ENCODE measurements around the gene IFI35. TPM values are rescaled to one million over a fixed set of nuclear protein-coding genes. Genes with fewer than 3 reads are reported as not detected.
"Not testable (repeated sequence)": the region's sequence is repeated elsewhere in the genome, so short reads cannot be mapped to it uniquely, and the experiment has no call there.

IFI35 gene
- total RNA-seq, 4 donors from 2014 or later, result 5.9 to 24.4 (median 13.6) TPM

- intact Hi-C loops (cut with DNase I), result no loop called here
- Histone ChIP-seq H3K4me3 (no peak overlapping the region), H3K4me1 (no peaks in the 10 kb centered on the region), H3K27me3 (no peaks in the 10 kb centered on the region), H3K9me3 (no peaks in the 10 kb centered on the region), H3K27ac (no peak overlapping the region), H3K36me3 (no peaks in the 10 kb centered on the region)
- no peak for DNase-seq
- TF ChIP-seq POLR2A (IDR thresholded peaks at IDR 0.05) (no peak), CTCF (IDR thresholded peaks at IDR 0.05) (no peak)
- WGBS, 2 donors, result 78% methylated on average over 5 of the region's 5 CpGs; no CpG with 5 or more reads in 1 of the 2 donors
Measured at GRCh38 chr17:42971589-42971988, 35.0 kb upstream of the IFI35 start.

- not testable (repeated sequence) for H3K27ac ChIP-seq
Measured at GRCh38 chr17:42973323-42973722, 33.3 kb upstream of the IFI35 start.

DNA sequence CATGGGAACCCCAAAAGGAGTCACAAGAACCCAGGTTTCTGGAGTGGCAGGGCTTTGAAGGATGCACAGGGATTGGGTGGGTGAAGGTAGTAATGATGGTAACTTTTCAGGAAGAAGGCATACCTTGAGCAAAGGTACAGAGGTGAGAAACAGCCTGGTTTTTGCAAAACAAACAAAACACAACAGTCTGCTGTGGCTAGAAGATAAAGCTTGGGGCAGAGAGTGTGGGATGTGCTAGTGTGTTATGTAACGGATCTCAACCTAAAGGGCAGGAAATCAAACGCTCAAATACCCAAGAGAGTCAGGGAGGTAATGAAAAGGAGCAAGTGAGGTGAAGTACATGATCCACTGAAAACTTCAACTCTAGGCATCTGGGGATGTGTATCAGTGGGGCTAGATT is 31.3 kb upstream of the IFI35 start:
- no peaks in the 10 kb centered on the region for H3K9me3 ChIP-seq
- no peak for DNase-seq
- no peaks in the 10 kb centered on the region for H3K36me3 ChIP-seq
- WGBS, 2 donors, result 41 to 42% methylated on average over 2 of the region's 2 CpGs
- intact Hi-C loops (cut with DNase I), result no loop called here
- H3K4me3 ChIP-seq, result no peak overlapping the region
- TF ChIP-seq POLR2A (IDR thresholded peaks at IDR 0.05) (no peak), CTCF (IDR thresholded peaks at IDR 0.05) (no peak)
- peaks cover 3 to 13% (median 8%) of the 10 kb centered on the region in 3 donors for H3K4me1 ChIP-seq
- H3K27ac ChIP-seq, result no peak overlapping the region
- no peaks in the 10 kb centered on the region for H3K27me3 ChIP-seq

More at GRCh38 chr17:42973323-42973722, 33.3 kb upstream of the IFI35 start:
- H3K27me3 ChIP-seq; H3K4me1 ChIP-seq; H3K36me3 ChIP-seq; H3K9me3 ChIP-seq; H3K4me3 ChIP-seq; intact Hi-C loops (cut with DNase I); DNase-seq: not testable (repeated sequence)
- WGBS, 2 donors, result no CpG with 5 or more reads among the region's 18 CpGs

DNA sequence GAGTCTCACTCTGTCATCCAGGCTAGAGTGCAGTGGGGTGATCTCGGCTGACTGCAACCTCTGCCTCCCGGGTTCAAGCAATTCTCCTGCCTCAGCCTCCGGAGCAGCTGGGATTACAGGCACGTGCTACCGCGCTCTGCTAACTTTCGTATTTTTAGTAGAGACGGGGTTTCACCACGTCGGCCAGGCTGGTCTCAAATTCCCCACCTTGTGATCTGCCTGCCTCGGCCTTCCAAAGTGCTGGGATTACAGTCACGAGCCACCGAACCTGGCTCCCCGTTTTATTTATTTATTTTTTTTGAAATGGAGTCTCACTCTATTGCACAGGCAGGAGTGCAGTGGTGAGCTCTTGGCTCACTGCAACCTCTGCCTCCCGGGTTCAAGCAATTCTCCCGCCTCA is 30.9 kb upstream of the IFI35 start:
- 87 to 90% methylated on average over 13 to 16 of the region's 16 CpGs for WGBS, 2 donors
- H3K4me3 ChIP-seq; H3K36me3 ChIP-seq; intact Hi-C loops (cut with DNase I); H3K27me3 ChIP-seq; H3K9me3 ChIP-seq; H3K27ac ChIP-seq; DNase-seq: not testable (repeated sequence)
- peaks cover 3 to 13% (median 8%) of the 10 kb centered on the region in 3 donors for H3K4me1 ChIP-seq

DNA sequence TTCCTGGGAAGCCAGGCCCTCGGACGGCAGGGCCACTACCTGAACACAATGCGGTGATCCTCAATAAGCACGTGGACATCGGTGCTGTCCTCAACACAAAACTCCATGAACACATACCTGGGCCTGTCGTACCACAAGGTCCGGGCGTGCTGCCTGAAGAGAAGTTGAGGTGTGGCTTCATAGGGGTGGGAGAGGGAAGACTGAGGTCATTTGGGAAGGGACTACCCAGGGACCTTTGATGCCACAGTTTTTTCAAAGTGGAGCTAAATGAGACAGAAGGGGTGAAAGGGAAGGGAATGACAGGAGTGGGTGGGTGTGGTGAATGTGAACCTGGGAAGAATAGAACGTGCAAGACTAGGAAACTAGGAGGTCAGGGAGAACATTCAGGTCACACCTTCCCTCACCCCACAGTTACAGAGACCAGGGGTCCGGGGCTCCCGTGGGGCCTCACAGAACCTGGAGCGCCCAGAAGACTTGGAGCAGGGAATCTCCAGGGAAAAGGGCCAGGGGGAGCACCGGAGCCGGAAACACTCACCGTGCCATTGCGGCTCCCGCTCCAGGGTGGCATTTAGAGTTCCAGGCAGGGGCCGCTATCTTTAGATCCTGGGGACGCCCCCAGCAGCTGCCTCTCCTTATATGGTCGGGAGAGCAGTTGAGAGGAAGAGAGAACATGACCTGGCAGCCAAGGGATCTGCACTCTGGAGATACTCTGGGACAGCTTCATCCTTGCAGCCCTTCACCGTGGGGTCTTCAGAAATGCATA is 26.9 kb upstream of the IFI35 start, which contains the start of gene PTGES3L:
Gene PTGES3L, minus strand, starts transcription at position 570 of the 763 bp plus-strand sequence. Its CDS starts 27 bp downstream, at position 543.
- H3K4me1 ChIP-seq, result peaks cover 9 to 45% (median 19%) of the 10 kb centered on the region in 3 donors
- peaks cover 0 to under 1% (median 0%) of the 10 kb centered on the region in 3 donors for H3K36me3 ChIP-seq
- intact Hi-C loops (cut with DNase I), result no loop called here
- TF ChIP-seq CTCF (IDR thresholded peaks at IDR 0.05), result no peak
- TF ChIP-seq POLR2A (IDR thresholded peaks at IDR 0.05), result no peak
- peak within 1 kb of the TSS; percentile 70 to 97 (median 88) for H3K4me3 ChIP-seq
- no peak for DNase-seq
- 38 to 71% methylated on average over 11 to 16 of the region's 21 CpGs for WGBS, 2 donors
- no peaks in the 10 kb centered on the region for H3K27me3 ChIP-seq
- H3K9me3 ChIP-seq, result no peaks in the 10 kb centered on the region
- H3K27ac ChIP-seq, result peak within 1 kb of the TSS; percentile 82 to 95 (median 87)

DNA sequence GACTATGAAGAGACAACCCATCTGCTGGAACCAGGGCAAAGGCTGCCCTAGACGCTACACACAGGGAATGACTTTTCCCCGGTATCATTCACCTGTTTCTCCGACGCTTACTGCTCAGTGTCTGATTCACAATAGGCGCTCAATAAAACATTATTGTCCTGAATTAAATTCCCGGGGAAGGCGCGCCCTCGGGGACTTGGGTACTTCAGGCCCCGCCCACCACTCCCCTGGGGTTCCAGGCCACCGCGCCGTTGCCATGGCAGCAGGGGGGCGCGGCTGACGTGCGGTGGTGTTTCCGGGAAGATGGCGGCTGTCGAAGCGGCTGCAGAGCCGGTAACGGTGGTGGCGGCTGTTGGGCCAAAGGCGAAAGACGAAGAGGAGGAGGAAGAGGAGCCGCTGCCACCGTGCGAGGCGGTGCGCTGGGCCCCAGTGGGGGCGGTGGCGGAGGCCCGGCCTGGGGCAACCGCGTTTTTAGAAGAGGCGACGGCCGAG is 26.3 kb upstream of the IFI35 start, which contains the start of gene RUNDC1:
Gene RUNDC1, plus strand, starts transcription at position 292 of the 492 bp plus-strand sequence. Its CDS starts 12 bp downstream, at position 304.
- Histone ChIP-seq H3K9me3 (no peaks in the 10 kb centered on the region), H3K27ac (peak within 1 kb of the TSS; percentile 82 to 95 (median 87)), H3K27me3 (no peaks in the 10 kb centered on the region), H3K4me1 (peaks cover 9 to 49% (median 19%) of the 10 kb centered on the region in 3 donors), H3K36me3 (peaks cover 0 to 7% (median 4%) of the 10 kb centered on the region in 3 donors), H3K4me3 (peak within 1 kb of the TSS; percentile 70 to 97 (median 88))
- 0% methylated on average over 5 to 21 of the region's 39 CpGs for WGBS, 2 donors
- TF ChIP-seq CTCF (IDR thresholded peaks at IDR 0.05), result no peak
- peak in 1 of 4 donors; percentile 61 for TF ChIP-seq POLR2A (IDR thresholded peaks at IDR 0.05)
- intact Hi-C loops (cut with DNase I), result no loop called here
- peak; percentile 54 for DNase-seq
